Keratinocyte (primary cell): ENCODE measurements around the gene BCAP31.

Source experiments
- CTCF ChIP-seq, 3 experiments: IDR thresholded peaks in 1 of 3; conservative IDR thresholded peaks in 1 of 3; optimal IDR thresholded peaks in 1 of 3; 2 replicates in 2 of 3; 3 replicates in 1 of 3; pipeline versions ENCODE3 to v1.5.1; 2011; ENCODE audit warnings: low read length in 3 of 3, mild to moderate bottlenecking in 3 of 3, moderate library complexity in 2 of 3, control low read depth in 1 of 3, inconsistent platforms in 1 of 3; ENCODE audit not compliant: insufficient read depth in 2 of 3; ENCODE audit errors: extremely low read depth in 1 of 3
- EZH2 ChIP-seq: IDR thresholded peaks from one replicate; pipeline ENCODE4 v1.6.1; 2012; ENCODE audit warnings: inconsistent platforms, mild to moderate bottlenecking, low read length, moderate library complexity

DNA sequence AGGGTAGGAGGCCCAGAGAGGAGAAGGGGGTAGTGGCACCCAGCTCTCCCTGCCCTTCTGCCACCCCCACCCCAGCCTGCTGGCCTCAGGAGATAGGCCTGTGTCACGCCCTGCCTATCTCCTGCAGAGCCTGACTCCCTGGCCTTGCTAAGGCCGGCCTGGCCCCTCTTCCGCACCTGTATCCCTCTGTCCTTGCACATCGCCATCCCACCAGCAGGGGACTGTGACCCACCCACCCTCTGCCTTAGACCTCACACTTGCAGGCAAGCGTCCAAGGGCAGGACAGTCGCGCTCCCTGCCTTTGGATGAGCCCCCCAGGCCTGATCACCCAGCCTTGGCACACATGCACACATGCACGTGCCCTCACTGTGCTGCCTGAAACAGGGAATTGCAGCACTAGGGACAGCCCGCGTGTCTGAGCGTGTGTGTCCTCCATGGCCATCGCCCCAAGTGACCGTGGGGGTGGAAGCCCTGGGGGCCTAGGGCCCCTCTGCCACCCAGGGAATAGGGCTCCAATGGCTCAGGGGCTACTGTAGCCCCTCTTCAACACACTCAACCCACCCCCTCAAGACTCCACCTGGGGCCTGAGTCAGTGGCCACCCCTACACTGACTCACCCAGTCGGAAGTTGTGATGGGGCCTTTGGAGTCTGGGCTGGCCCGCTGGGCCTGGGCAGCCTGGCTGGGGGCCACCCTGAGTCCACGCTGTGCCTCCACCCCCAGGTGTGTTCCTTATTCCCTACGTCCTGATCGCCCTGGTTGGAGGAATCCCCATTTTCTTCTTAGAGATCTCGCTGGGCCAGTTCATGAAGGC lies 34.3 kb downstream of the BCAP31 start:
- TF ChIP-seq CTCF (optimal IDR thresholded peaks at IDR 0.05 in 1 of 3, IDR thresholded peaks at IDR 0.05 in 1 of 3, conservative IDR thresholded peaks at IDR 0.05 in 1 of 3; ENCODE audit: extremely low read depth in 1 of 3, insufficient read depth in 2 of 3, low read length in 3 of 3) (peak in 2 of 3 experiments; percentile 14 to 19), EZH2 (no peak)
